Activated effector memory CD4-positive, alpha-beta T cell treated with anti-CD3 and anti-CD28 coated beads, Interleukin-2, amount 50 U/mL, for 16 hours (primary cell): ENCODE measurements around the gene DDX31.

Source experiments
- DNase-seq: peaks from one replicate; pipeline ENCODE4 v3.0.0-alpha.2; 2020

DDX31 gene

GRCh38 chr9:132543251-132543650, 126.5 kb downstream of the DDX31 start:
- DNase-seq, result no peak
